HG03108 (cell line): ENCODE data around the gene EHD4.

Experiments used
- ATAC-seq: cut with Tn5 transposase; IDR thresholded peaks from one replicate; pipeline ENCODE4 v1.9.1; 2021; ENCODE audit warnings: moderate library complexity; ENCODE audit not compliant: unreplicated experiment

Gene EHD4

GRCh38 chr15:41882689-41883483 lies 89.5 kb downstream of the EHD4 start:
- no peak for ATAC-seq

GRCh38 chr15:41881920-41882688 lies 90.3 kb downstream of the EHD4 start:
- ATAC-seq, result no peak

- no peak for ATAC-seq
Measured at GRCh38 chr15:41881550-41881919, 90.8 kb downstream of the EHD4 start.

- ATAC-seq, result no peak
Measured at GRCh38 chr15:41881086-41881485, 91.3 kb downstream of the EHD4 start.

- no peak for ATAC-seq
Measured at GRCh38 chr15:41880156-41880877, 92.0 kb downstream of the EHD4 start.

- ATAC-seq, result no peak
Measured at GRCh38 chr15:41879321-41879845, 93.0 kb downstream of the EHD4 start.

- ATAC-seq, result no peak
Measured at GRCh38 chr15:41878355-41878699, 94.0 kb downstream of the EHD4 start.

- no peak for ATAC-seq
Measured at GRCh38 chr15:41877631-41878354, 94.6 kb downstream of the EHD4 start.

- no peak for ATAC-seq
Measured at GRCh38 chr15:41876689-41877088, 95.7 kb downstream of the EHD4 start.

- no peak for ATAC-seq
Measured at GRCh38 chr15:41876007-41876406, 96.3 kb downstream of the EHD4 start.

- ATAC-seq, result no peak
Measured at GRCh38 chr15:41874736-41875135, 97.6 kb downstream of the EHD4 start.

- ATAC-seq, result no peak
Measured at GRCh38 chr15:41873711-41874110, 98.6 kb downstream of the EHD4 start.

GRCh38 chr15:41872166-41872747 lies 100.1 kb downstream of the EHD4 start:
- ATAC-seq, result no peak

- no peak for ATAC-seq
Measured at GRCh38 chr15:41871175-41871905, 101.0 kb downstream of the EHD4 start.

GRCh38 chr15:41870689-41871081 lies 101.7 kb downstream of the EHD4 start:
- ATAC-seq, result no peak

GRCh38 chr15:41869770-41870688 lies 102.3 kb downstream of the EHD4 start:
- no peak for ATAC-seq

GRCh38 chr15:41868321-41868720 lies 104.0 kb downstream of the EHD4 start:
- ATAC-seq, result no peak

GRCh38 chr15:41866872-41867579 lies 105.3 kb downstream of the EHD4 start:
- no peak for ATAC-seq
